Measurements from ENCODE around the gene ARL15. TPM values are rescaled to one million over a fixed set of nuclear protein-coding genes. Genes with fewer than 3 reads are reported as not detected.
A peak's percentile ranks its signal among the peaks of the same experiment; 100 is the strongest.

The ARL15 gene
- total and polyA plus RNA-seq, 2 of the 8 experiments (the other 6 are each of a cell fraction or from before 2014, with no cell fraction given), result 9.9 to 21.2 TPM

- no peak overlapping the region for H3K4ac ChIP-seq (replicated peaks; ENCODE audit: insufficient read length, low read depth, low read length)
- no peak overlapping the region for H4K5ac ChIP-seq (ENCODE audit: insufficient read length, low read depth, low read length)
- no peak overlapping the region for H3K23ac ChIP-seq (ENCODE audit: insufficient read length)
- no peak overlapping the region for H3K9ac ChIP-seq (replicated peaks in 1 of 4; ENCODE audit: extremely low read depth in 1 of 4, low read depth in 3 of 4, low read length in 3 of 4)
- no peak overlapping the region for H2AK5ac ChIP-seq (ENCODE audit: low read depth, low read length)
- no peaks in the 10 kb centered on the region for H4K20me1 ChIP-seq (replicated peaks in 1 of 2; ENCODE audit: control insufficient read depth in 1 of 2, insufficient read depth in 2 of 2, low read length in 2 of 2)
- no peak overlapping the region for H3K4me3 ChIP-seq (ENCODE audit: extremely low read depth in 1 of 4, insufficient read depth in 2 of 4, low read depth in 3 of 4, low read length in 4 of 4)
- H3K27ac ChIP-seq (ENCODE audit: low read depth, low read length), result no peak overlapping the region
- TF ChIP-seq CTCF (IDR thresholded peaks at IDR 0.05; ENCODE audit: control extremely low read depth in 1 of 3, insufficient read depth in 1 of 3, low read depth in 1 of 3, low read length in 3 of 3) (peak in 2 of 3 experiments; percentile 16 to 39; a peak in 2 of 4 replicates), SIRT6 (IDR thresholded peaks at IDR 0.05; ENCODE audit: low read length) (no peak), TAF1 (IDR thresholded peaks at IDR 0.05; ENCODE audit: low read depth, low read length) (no peak), CEBPB (IDR thresholded peaks at IDR 0.05; ENCODE audit: low read depth, low read length) (no peak), RAD21 (IDR thresholded peaks at IDR 0.05 in 1 of 2, conservative IDR thresholded peaks at IDR 0.05 in 1 of 2; ENCODE audit: low read depth in 2 of 2, low read length in 2 of 2) (peak; percentile 42 to 43), JUND (IDR thresholded peaks at IDR 0.05; ENCODE audit: low read length) (no peak)
- H3K23me2 ChIP-seq (ENCODE audit: low read depth, low read length), result no peaks in the 10 kb centered on the region
- H2BK20ac ChIP-seq (ENCODE audit: low read length), result no peak overlapping the region
- no peak for DNase-seq (ENCODE audit: low read depth in 1 of 2, low spot score in 2 of 2)
- H3K56ac ChIP-seq (replicated peaks; ENCODE audit: insufficient read length, low read depth, low read length), result no peak overlapping the region
- H3K4me2 ChIP-seq (ENCODE audit: insufficient read depth in 1 of 2, low read depth in 2 of 2, low read length in 2 of 2), result no peak overlapping the region
- peaks cover 0 to 3% of the 10 kb centered on the region in 2 experiments; a peak in 1 of 4 replicates for H3K79me2 ChIP-seq (ENCODE audit: control insufficient read depth in 1 of 2, insufficient read depth in 2 of 2, low read length in 2 of 2)
- no peak overlapping the region for H4K8ac ChIP-seq (ENCODE audit: extremely low read depth, insufficient read depth, low read length)
- WGBS, 2 experiments (ENCODE audit: extremely low coverage in 1 of 2, insufficient coverage in 1 of 2, insufficient read length in 1 of 2, insufficient replicate concordance in 2 of 2, low coverage in 1 of 2, low lambda C conversion rate in 2 of 2, missing lambda C conversion rate in 1 of 2), result 92% methylated on average over 2 of the region's 2 CpGs; no CpG with 5 or more reads in 1 of the 2 experiments
- no peak for FAIRE-seq
- H3K36me3 ChIP-seq (ENCODE audit: control insufficient read depth in 2 of 4, insufficient read depth in 4 of 4, low read length in 3 of 4), result no peaks in the 10 kb centered on the region
- no peak overlapping the region for H2AFZ ChIP-seq (ENCODE audit: low read length)
- H3K14ac ChIP-seq (ENCODE audit: insufficient read length), result no peak overlapping the region
- no peak overlapping the region for H2BK15ac ChIP-seq (ENCODE audit: low read length)
- no peak overlapping the region for H3K18ac ChIP-seq (ENCODE audit: extremely low read depth, low read length)
- no peak overlapping the region for H2BK120ac ChIP-seq (replicated peaks; ENCODE audit: low read depth, low read length)
- H2BK5ac ChIP-seq (ENCODE audit: low read depth, low read length), result no peak overlapping the region
- no peak overlapping the region for H4K91ac ChIP-seq (replicated peaks; ENCODE audit: insufficient read length, low read length)
- H3K9me3 ChIP-seq (ENCODE audit: insufficient read depth in 2 of 2, low read depth in 1 of 2, low read length in 1 of 2), result no peaks in the 10 kb centered on the region
- no peak overlapping the region for H2BK12ac ChIP-seq (ENCODE audit: low read depth, low read length)
- H3K4me1 ChIP-seq (replicated peaks in 1 of 4; ENCODE audit: control insufficient read depth in 3 of 4, insufficient read depth in 4 of 4, low read length in 3 of 4), result no peaks in the 10 kb centered on the region
- ChIA-PET CTCF (ENCODE audit: partially characterized antibody) (interaction anchor here (0.6 to 2.5 kb wide), 27 partner anchors 8 to 972 kb away, joined by 3 to 11 read pairs (median 4); no protein-coding TSS in a partner anchor), POLR2A (ENCODE audit: partially characterized antibody) (no interaction called here)
- no peaks in the 10 kb centered on the region for H3K27me3 ChIP-seq (replicated peaks in 1 of 4; ENCODE audit: control insufficient read depth in 3 of 4, extremely low read depth in 1 of 4, insufficient read depth in 3 of 4, low read length in 3 of 4)
- no peaks in the 10 kb centered on the region for H3K79me1 ChIP-seq (ENCODE audit: low read depth, low read length)
These were observed 76.0 kb downstream of the ARL15 start for GRCh38 chr5:54234304-54234933.

Data from H1 (cell line).